NOMO-1 treated with DMSO at 0.1 percent for 48 hours (cell line): ENCODE results near the gene LMOD1.
"Not testable (repeated sequence)": the region's sequence is repeated elsewhere in the genome, so short reads cannot be mapped to it uniquely, and the experiment has no call there.

ENCODE experiments used
- DNase-seq: peaks from one replicate; lab custom pipeline; 2025; ENCODE audit not compliant: unreplicated experiment; lab: John Stamatoyannopoulos, UW

LMOD1 gene

GRCh38 chr1:201916649-201917249 lies 29.6 kb downstream of the LMOD1 start:
- DNase-seq = no peak

DNA sequence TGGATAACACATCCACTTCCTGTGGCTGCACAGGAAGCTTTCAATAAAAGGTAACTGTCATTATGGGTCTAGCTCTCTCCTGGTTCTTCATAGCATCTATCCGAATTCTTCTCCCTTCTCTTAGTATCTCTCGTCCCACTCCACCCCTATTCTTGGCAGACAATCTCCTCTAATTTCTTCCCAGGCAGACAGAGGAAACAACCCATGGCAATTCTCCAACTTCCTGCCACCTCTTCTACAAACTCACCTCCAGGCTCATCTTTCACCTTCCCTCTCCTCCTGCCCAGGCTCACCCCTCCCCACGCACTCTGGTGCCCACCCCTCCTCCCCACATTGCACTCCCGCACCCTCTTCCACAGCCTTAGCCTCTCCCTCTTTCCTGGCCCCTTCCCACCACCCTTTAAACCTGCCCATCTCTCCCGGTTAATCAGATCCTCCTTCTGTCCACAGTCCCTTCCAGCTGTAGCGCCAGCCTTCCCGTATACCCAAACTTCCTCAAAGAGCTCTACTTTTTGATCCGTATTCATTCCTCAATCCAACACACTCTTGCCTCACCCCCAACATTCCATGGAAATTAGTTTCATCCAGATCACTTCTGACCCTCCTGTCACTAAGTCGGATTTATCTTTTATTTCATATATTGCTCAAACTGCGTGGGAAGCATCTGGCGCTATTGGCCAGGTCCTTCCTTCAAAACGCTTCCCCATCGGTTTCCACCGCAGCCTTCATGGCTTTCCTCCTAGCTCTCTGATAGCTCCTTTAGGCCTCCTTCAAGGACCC lies 31.7 kb downstream of the LMOD1 start:
- no peak for DNase-seq

GRCh38 chr1:201912832-201913231 lies 33.5 kb downstream of the LMOD1 start:
- DNase-seq = no peak

DNA sequence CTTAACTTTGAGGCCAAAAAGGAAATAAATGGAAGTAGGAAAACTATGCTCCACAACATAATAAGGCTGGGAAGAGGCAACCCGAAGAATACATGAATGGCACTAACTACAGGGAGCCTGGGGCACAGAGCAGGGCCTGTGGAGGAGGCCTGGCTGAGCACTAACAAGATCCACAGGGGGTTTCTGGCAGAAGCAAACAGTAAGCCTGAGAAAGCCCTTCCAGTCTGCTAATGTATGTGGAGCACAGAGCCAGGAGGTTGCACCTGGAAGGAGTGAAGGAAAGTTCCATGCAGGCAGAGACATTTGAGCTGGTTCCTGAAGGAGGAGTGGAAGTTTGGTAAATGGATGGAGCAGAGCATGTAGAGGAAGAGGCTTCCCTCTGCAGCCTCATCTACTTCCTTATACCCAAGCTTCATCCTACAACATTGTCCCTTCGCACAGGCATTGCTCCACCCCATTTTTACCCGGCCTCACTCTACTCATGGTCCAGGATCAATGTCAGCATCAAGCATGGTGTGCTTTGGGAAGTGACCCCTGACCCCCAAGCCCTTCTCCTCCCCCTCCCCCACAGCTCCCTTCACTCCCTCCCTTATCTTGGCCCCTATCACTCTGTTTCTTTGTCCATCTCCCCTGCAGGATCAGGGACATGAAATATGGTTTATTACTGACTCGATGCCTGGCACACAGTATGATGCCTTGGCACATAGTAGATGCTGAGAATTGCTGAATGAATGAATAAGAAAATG lies 34.3 kb downstream of the LMOD1 start:
- DNase-seq = no peak

GRCh38 chr1:201907621-201908020 lies 38.7 kb downstream of the LMOD1 start:
- no peak for DNase-seq

GRCh38 chr1:201906336-201906735 lies 40.0 kb downstream of the LMOD1 start:
- no peak for DNase-seq

- DNase-seq = no peak
Measured at GRCh38 chr1:201905234-201905890, 41.0 kb downstream of the LMOD1 start.

GRCh38 chr1:201904579-201904978 lies 41.8 kb downstream of the LMOD1 start:
- no peak for DNase-seq

GRCh38 chr1:201903135-201903534 lies 43.2 kb downstream of the LMOD1 start:
- no peak for DNase-seq

- DNase-seq = no peak
Measured at GRCh38 chr1:201902198-201902597, 44.1 kb downstream of the LMOD1 start.

DNA sequence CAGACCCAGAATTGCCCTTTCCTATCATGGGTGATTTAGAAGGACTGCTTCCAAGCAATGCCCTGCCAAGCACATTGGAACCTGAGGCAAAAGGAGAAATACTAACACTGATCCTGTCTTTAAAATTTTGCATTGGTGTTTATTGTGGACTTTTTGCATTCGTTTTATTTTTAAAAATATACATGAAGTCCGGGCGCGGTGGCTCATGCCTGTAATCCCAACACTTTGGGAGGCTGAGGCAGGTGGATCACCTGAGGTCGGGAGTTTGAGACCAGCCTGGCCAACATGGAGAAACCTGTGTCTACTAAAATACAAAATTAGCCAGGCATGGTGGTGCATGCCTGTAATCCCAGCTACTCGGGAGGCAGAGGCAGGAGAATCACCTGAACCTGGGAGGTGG lies 45.3 kb downstream of the LMOD1 start:
- not testable (repeated sequence) for DNase-seq

GRCh38 chr1:201900476-201900875 lies 45.9 kb downstream of the LMOD1 start:
- DNase-seq = no peak

DNA sequence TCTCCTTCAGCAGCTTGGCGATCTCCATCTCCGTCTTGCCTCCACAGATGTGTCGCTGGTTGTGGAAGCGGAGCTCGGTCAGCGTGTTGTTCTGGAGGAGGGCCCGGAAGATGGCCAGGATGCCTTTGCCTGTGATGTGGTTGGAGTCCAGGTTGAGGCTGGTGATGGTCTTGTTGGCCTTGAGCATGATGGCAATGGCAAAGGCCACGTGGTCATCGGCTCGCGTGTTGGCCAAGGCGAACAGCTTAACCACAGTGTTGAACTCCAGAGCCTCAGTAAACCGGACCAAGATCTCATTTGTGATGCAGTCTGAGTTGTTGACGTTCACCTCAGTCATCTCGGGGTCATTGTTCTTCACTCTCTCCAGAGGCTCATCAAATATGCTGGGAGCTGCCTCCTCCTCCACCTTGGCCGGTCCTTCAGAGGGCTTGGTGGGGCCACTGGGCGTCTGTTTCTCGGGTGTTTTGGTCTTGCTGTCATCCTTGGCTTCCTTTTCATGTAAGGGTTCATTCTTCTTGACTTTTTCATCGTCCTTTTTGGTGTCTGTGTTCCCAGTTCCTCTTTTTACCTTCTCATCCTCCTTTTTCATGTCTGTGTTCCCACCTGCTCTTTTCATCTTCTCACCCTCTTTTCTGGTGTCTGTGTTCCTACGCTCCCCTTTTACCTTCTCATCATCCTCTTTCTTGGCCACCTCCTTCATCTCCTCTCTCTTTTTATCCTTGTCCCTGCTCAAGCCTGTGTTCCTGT lies 46.5 kb downstream of the LMOD1 start:
- no peak for DNase-seq

GRCh38 chr1:201898992-201899391 lies 47.4 kb downstream of the LMOD1 start:
- DNase-seq = no peak

GRCh38 chr1:201898240-201898894 lies 48.0 kb downstream of the LMOD1 start:
- no peak for DNase-seq

GRCh38 chr1:201896951-201897391 lies 49.4 kb downstream of the LMOD1 start:
- DNase-seq = no peak

- peak; percentile 74 for DNase-seq
Measured at GRCh38 chr1:201895913-201896807, 50.2 kb downstream of the LMOD1 start.

- DNase-seq = no peak
Measured at GRCh38 chr1:201895120-201895665, 51.2 kb downstream of the LMOD1 start.
